Colonic mucosa (tissue), 2 donors: Measurements from ENCODE around the gene PLGLB2. TPM values are rescaled to one million over a fixed set of nuclear protein-coding genes. Genes with fewer than 3 reads are reported as not detected.

ENCODE experiments used
- total RNA-seq, 2 donors: library from RNA; stranded (reverse); fragmentation: NEBNext Ultra II Directional in 1 of 2; extraction: Animal tissue kit (Norgen Biotek cat#: 25700) in 1 of 2; gene quantifications; one replicate each; pipeline ENCODE4 v1.2.1, GENCODE V29; 2021
- donor health status: DM: no; HTN: no; CAD: no.
- donor health status: DM: no; HTN: no; CAD: no.

Gene PLGLB2
- total RNA-seq, 2 donors from 2014 or later, result 0.98 to 1.1 TPM

Other genes with a start within 250 kb of the PLGLB2 start
- 1 to 10 TPM in 1 of 2 donors, not detected in 1; 3.7 TPM for gene RGPD2, start 77.7 kb downstream of the PLGLB2 start, total RNA-seq